GM19372 (cell line): ENCODE measurements around the gene GLYAT.
"Not testable (repeated sequence)": the region's sequence is repeated elsewhere in the genome, so short reads cannot be mapped to it uniquely, and the experiment has no call there.

Source experiments
- ATAC-seq: cut with Tn5 transposase; IDR thresholded peaks from one replicate; pipeline ENCODE4 v1.9.1; 2021; ENCODE audit warnings: mild to moderate bottlenecking, low read depth, moderate library complexity; ENCODE audit not compliant: unreplicated experiment

Gene GLYAT

DNA sequence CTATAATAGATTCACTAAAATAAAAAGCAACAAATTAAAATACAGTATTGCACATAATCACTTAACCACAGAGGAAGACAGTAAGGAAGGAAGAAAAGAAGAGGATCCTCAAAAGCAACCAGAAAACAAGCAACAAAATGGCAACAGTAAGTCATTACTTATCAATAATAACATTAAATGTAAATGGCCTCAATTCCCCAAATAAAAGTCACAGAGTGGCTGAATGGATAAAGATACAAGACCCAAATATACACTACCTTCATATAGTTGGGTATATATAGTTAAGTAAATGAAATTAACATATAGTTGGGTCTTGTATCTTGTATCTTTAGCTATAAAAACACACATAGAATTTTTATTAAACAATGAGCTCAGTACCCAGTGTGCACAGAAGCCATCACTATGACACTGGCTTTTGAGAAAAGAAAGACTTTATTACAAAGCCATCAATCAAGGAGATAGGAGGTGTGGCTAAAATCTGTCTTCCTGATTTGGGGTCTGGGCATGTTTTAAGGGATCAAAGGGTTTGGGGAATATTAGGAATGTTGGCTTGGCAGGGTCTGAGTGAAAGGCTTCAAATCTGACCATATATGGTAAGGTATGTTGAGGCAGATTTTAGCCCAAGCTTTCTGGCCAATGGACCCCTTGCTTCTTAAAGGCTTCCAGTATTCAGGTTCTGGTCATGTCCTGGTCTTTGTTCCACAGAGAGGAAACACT, 13.4 kb upstream of the GLYAT start:
- ATAC-seq: no peak

DNA sequence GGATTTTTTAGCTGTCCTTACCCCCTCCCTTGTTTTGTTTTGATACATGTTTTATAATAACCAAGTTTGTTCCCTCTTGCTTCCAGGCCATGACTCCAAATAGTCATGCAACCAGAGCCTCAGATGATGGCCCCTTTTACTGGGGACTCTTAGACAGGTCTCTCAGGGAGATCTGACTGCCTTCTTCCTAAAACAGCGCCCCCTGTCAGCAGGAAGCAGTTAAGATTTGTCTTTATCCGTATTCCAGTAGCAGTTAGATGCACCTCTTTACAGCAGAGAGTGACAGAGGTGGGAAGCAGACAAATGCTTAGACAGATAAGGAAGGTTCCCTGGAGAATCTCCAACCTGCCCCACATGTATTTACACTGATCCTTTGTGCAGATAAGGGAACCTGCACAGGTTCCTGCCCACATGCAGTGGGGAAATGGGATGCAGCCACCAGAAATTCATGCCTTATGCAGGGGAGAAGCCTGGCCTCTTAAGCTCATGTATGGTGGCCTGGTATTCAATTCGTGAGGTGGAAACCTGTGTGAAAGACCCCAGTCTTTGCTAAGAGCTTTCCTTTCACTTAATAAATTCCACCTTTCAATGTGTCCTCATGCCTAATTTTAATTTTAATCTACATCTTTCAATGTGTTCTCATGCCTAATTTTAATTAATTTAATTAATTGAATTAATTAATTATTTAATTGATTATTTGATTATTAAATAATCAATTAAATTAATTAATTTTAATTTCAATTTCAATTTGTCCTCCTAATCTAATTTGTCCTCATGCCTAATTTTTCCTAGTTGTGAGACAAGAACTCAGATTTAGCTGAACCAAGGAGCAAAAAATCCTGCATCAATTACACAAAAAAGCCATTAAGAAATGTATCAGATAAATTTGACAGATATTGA, 11.5 kb upstream of the GLYAT start:
- ATAC-seq: no peak

DNA sequence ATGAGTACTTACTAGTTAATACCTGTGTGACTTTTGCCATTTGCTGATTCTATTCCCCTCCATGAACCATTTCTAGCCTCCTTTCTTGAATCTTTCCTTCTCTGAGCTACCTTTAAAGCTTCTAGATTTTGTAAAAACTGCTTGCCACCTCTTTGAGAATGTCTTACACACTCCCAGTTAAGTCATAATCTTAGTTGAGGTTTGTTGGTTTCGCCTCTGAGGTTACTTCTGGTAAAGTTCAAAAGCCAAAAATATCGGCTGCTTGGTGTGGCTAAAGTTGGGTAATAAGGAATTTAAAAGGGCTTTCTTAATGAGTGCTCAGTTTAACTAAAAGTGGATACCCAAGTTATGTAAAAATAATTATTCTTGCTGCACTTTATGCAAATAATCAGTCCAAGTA, 10.4 kb upstream of the GLYAT start:
- ATAC-seq: no peak

DNA sequence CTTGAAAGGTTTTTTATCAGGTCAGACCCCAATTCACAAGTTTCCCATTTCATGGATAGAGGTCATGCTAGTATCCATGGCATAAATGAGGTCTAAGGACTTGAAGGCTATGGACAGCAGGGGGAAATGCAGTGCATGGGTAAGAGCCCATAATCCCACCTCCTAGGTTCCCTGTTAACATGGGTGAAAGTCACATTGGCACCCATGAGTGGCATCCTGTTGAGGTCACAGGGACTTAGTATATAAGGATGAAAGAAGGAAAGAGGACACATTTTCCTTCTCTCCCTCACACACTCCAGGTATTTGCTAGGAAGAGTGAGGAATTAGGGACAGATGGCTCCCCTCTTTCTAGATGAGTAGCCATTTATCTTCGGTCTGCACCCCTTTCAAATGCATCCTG, 9.4 kb upstream of the GLYAT start:
- ATAC-seq: no peak

DNA sequence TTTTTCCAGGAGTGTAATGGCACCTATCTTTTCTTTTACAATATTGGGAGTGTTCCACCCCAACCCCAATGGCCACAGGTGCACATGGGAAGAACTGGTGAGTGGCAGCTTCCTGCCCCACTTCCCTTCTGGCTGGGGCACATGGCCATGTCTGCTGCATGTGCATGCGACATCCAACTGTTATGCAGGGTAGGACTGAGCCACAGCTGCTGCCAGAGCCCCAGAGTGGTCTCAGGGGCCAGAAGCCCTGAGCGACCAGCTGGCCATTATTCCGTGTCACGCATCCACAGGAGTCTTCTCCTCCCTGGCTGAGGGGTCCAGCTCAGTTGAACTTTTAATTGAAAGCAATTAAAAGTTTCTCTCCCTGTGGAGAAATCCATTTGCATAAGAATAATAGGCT, 8.7 kb upstream of the GLYAT start:
- ATAC-seq: no peak

DNA sequence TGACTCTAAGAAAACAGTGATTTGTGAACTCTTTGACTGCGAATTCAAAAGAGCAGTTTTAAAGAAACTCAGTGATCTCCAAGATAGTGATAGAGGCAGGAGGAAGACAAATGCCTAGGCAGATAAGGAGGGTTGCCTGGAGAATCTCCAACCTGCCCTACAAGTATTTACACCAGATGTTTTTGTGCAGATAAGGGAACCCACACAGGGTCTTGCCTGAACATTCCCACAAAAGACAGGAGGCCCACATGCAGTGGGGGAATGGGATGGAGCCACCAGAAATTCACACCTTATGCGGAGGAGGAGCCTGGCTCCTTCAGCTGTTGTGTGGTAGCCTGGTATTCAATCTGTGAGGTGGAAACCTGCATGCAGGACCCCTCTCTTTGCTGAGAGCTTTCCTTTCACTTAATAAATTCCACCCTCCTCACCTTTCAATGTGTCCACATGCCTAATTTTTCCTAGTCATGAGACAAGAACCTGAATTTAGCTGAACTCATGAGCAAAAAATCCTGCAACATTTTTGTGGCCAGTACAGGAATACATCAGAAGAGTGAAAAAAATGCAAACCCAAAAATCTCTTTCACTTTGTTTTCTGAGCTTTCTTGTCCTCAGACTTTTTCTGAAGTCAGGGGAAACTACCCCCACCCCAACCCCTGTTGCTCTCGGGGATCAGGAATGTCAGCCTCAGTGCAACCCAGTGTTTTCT, 8.1 kb upstream of the GLYAT start:
- ATAC-seq: no peak

DNA sequence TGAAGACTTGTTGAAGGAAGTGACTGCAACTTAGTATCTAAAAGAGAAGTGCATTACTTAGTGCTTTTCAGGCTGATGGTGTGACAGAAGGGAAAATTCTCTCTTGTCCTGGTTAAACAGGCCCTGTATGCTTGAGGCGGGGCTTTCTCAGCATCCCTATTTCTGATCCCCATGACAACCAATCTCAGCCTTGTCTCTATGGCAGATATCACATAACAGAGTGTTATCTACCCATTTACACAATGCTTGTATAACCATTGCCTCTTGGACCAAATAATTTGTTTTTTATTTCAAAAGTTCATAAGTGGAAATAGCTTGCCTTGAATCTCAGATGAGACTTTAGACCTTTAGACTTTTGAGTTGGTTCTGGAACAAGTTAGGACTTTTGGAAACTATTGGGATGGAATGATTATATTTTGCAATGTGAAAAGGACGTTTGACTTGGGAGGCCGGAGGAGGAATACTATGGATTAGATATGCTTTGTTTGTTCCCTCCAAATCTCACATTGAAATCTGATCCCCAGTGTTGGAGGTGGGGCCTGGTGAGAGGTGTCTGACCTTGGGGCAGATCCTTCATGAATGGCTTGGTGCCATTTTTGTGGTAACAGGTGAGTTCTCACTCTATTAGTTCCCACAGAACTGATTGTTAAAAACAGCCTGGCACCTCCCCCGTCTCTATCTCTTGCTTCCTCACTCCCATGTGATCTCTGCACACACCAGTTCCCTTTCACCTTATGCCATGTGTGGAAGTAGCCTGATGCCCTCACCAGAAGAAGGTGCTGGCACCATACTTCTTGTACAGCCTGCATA, 3.1 kb upstream of the GLYAT start:
- no peak for ATAC-seq

DNA sequence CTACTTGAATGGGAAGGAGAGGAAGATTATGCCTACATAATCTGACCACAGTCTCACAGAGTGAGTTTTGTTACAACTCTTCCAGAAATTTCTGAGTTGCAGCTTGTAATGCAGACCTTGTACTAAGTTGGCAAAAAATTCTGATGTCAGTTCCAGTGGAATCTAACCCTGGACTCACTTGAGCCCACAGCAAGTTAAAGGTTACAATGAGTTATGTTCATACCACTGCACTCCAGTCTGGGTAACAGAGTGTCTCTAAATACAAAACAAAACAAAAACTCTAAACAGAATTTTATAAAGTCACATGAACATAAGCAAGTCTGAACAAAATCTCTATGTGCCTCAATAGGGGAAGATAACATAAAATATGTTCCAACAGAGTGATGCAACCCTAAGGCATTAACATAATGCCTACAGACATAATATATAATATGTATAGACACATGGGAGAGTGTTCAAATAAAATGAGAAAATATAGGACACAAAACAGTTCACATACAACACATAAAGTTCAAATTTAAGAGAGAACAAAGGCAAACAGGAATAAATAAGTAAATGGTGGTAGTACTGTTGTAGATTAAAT, 1.1 kb downstream of the GLYAT start:
- ATAC-seq: no peak

DNA sequence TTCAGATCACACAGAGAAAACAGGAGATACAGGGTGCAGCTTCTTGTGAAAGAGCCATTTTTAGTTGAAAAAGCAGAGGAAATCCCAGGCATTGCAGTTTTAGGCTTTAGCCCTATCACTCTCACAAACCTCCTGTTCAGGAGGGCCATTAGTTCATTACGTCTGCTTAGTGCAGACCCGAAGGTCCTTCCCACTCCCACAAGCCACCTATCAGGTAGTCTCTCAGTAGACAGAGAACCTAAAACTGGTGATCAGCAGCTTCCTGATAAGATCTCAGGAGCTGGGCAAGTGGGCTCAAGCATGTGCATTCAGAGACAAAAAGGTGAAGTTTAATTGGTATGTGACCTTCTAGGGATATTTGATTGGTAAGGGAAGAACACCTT, 4.3 kb downstream of the GLYAT start:
- no peak for ATAC-seq

DNA sequence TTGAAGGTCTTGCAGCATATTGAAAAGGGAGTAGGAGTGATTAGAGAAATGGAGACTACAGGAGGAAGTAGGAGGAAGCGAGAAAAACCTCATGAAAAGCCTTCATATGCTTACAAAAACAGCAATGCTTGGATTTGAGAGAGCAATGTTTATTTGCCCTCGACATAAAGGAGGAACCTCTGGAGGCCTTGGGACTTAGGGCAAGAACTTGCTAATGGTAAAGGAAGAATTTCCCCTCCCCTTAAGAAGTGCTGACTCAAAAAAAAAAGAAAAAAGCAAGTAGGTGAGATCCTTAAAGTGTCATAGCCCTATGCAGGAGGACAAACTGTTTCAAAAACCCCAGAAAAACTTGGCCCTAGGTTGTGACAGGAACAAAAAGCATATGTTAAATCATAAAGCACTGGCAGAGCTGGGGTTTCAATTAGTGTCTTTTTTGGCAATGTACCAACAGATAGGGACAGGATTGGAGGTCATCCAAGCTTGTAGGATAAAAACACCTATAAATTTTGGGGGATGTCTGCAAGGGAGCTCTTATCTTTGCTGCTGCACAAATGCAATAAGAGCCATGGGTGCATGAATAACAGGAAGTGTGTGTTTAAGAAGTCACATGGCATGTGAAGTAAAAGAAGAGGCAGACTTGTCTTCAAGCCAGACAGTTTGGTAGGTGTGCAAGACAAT, 4.9 kb downstream of the GLYAT start:
- ATAC-seq: no peak

DNA sequence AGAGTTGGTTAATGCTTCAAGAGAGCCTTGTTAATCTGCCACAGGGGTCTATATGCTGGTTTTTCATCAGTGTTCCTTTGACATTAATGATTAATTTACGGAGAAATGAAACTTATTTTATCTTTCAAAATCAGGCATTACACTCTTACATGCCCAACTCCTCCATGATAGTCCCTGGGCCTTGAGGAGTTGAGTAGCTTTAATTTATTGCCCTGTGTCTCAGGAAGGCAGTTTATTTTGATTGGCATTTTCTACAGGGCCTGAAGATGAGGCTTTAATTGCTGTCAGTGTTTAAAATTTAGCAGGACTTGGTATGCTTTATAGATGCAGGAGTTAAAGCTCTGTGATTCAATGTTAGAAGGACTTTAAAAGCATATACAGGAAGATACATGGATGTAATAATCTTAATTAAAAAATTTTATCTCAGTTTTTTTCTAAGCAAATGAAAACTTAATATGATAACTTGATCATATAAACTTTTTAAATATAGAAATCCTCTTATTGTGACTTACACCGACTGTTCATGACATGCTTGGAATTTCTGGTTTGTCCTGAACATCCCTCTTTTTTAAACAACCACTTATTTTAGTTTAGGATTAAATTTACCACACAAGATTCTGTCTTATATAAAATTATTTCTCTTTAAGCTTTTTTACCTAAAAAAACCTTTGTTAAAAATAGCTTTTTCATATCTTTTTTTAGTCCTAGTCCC, 12.2 kb downstream of the GLYAT start:
- ATAC-seq: no peak

DNA sequence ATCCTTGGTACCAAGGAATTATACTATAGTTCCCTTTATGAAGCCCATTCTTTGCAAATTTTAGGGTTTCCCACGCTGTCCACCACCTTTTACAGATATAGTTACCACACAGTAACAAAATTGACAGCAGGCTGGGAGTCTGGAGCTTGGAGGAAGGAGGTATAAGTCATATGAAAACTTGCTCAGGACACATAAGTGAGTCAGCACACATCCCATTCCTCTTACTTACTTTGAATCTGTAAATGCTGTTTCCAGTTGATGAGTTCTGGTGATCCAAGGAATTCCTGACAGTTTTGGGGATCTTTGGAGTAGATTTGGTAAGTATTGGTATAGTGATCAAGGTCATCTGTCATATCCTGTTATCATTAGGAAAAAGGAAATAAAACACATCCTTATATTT, 19.2 kb downstream of the GLYAT start:
- ATAC-seq: no peak

DNA sequence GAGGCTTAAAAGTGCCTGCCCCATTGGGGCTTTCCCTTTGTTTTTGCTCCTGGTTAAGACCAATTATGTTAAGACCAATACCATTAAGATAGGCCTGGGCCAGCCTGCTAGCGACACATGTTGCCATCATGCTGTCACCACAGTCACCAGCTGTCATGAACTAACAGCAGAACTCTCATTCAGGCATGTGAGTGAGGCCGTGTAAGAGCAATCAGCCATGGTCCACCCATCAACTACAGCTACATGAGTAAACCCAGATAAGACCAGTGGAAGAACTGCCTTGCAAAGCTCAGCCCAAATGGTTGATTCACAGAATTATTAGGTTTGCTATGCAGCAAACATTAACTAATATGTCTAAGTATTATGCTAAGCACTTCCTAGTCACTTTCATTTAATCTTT, 19.9 kb downstream of the GLYAT start:
- no peak for ATAC-seq

DNA sequence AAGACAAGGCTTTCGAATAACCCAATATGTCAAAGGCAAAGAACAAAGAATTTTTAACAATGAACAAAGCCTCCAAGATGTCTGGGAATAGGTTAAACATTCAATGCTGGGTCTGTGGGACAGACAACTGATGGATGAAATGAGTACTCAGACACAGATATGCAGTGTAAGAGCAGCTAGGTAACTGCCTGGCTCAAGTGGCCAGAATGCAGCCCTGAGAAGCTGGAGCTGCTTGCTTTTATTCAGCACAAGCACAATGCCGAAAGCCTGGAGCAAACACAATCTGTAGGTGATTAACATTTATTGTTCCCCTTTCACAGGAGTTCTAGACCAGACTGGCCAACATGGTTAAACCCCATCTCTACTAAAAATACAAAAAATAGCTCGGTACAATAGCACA, 24.0 kb downstream of the GLYAT start:
- ATAC-seq: no peak

DNA sequence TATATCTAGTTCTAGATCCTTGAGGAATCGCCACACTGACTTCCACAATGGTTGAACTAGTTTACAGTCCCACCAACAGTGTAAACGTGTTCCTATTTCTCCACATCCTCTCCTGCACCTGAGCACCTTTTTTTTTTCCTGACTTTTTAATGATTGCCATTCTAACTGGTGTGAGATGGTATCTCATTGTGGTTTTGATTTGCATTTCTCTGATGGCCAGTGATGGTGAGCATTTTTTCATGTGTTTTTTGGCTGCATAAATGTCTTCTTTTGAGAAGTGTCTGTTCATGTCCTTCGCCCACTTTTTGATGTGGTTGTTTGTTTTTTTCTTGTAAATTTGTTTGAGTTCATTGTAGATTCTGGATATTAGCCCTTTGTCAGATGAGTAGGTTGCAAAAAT, 34.9 kb downstream of the GLYAT start:
- not testable (repeated sequence) for ATAC-seq

DNA sequence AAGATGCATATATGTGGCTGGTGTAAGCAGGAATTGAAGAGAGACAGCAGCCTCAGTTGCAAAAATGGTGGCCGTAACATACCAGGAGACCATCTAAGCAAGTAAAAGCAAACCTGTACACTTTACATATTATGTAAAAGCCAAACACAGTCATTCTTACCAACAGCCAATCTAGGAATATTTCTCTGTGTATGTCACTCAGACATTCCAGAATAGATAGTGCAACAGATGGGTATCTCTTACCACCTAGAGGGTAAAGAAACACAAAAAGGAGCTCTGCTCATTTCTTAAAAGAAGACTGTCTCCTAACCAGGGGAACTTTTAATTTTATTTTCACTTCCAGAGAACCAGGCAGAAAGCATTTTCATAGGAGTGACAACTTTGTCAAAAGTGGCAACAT, 38.7 kb downstream of the GLYAT start:
- ATAC-seq: no peak

DNA sequence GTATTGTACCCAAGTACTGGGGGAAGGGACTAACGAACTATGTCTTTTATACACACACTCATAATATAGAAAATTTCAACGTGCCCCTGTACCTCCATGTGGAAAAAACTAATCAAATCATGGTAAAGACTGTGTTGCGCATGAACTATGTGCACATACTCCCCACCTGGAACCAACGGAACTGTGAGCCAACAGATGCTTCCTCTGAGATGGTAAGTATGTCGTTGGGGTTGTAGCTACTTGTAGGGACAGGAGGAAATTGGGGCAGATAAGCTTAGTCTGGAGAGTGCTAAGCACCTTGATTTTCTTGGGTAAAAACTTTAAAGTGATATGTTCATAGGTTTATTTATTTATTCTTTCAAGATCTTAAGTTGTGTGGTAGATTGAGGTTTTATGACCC, 40.1 kb downstream of the GLYAT start:
- ATAC-seq: no peak

DNA sequence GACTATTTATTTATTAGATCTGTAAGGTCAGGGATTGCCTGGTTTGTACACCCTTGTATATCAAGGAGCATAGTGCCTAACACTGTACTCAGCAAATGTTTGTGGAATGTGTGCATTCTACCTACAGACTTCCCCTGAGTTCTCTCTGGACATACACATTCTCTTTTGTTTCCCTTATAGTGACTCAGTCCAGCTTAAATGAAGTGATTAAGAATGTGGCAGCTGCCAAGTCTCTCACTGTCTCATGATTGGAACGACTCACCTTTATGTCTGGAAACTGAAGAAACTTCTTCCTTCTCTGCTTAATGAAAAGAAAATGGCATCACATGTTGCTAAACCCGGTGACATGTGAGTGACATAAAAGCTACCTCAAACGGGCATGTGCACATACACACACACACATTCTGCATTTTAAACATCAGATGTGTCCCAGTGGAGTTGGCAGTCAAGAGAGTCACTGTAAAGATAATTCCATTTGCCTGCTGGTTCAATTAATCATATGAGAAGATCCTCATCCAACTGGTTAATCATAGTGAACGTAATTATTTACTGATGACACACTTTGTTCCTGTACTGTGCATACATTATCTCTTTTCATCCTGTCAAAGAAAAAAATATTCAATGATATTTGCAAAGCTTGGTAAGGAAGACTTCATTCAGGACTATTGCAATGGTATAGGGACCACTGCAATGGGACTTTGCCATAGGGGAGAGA, 42.8 kb downstream of the GLYAT start:
- no peak for ATAC-seq
